SK-N-SH treated with all-trans-retinoic acid at 6 μM for 48 hours (cell line): ENCODE results near the gene SEC23A.

Experiments
- ARNTL ChIP-seq: fragments of 450-650 bp; formaldehyde crosslinking; IDR thresholded peaks from 2 replicates; pipeline ENCODE4 v1.5.0; 2020; ENCODE audit warnings: low read depth, mild to moderate bottlenecking, moderate library complexity, borderline replicate concordance
- PPARA ChIP-seq: fragments of 250-450 bp; sonication (Bioruptor Pico); IDR thresholded peaks from 2 replicates; pipeline ENCODE4 v1.5.0; 2020; ENCODE audit warnings: mild to moderate bottlenecking, borderline replicate concordance
- TOX ChIP-seq: fragments of 250-450 bp; sonication (Bioruptor Pico); IDR thresholded peaks from 2 replicates; pipeline ENCODE4 v1.8.0; 2021; ENCODE audit warnings: mild to moderate bottlenecking, moderate library complexity, borderline replicate concordance
- TF ChIP-seq, protein P1 (sequence below): fragments of 250-450 bp; sonication (Bioruptor Pico); IDR thresholded peaks from 2 replicates; pipeline ENCODE4 v1.8.0; 2020; ENCODE audit warnings: mild to moderate bottlenecking, moderate library complexity, borderline replicate concordance

GRCh38 chr14:39071096-39071495 is 31.9 kb downstream of the SEC23A start:
- TF ChIP-seq TOX (CRISPR knock-in tag): no peak
- TF ChIP-seq, protein P1, sequence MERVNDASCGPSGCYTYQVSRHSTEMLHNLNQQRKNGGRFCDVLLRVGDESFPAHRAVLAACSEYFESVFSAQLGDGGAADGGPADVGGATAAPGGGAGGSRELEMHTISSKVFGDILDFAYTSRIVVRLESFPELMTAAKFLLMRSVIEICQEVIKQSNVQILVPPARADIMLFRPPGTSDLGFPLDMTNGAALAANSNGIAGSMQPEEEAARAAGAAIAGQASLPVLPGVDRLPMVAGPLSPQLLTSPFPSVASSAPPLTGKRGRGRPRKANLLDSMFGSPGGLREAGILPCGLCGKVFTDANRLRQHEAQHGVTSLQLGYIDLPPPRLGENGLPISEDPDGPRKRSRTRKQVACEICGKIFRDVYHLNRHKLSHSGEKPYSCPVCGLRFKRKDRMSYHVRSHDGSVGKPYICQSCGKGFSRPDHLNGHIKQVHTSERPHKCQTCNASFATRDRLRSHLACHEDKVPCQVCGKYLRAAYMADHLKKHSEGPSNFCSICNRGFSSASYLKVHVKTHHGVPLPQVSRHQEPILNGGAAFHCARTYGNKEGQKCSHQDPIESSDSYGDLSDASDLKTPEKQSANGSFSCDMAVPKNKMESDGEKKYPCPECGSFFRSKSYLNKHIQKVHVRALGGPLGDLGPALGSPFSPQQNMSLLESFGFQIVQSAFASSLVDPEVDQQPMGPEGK: no peak
- no peak for TF ChIP-seq ARNTL (CRISPR knock-in tag)
- TF ChIP-seq PPARA (CRISPR knock-in tag): no peak
